Spleen (tissue), 7 donors: ENCODE measurements around the gene MBD1.
"Not testable (repeated sequence)": the region's sequence is repeated elsewhere in the genome, so short reads cannot be mapped to it uniquely, and the experiment has no call there.

Source experiments
- CTCF ChIP-seq, 11 experiments: fragments of 200-600 bp in 7 of 11; fragments of 450-650 bp in 4 of 11; sonication (generic) in 4 of 11; IDR thresholded peaks in 8 of 11; conservative IDR thresholded peaks in 3 of 11; 1 replicate in 7 of 11; 2 replicates in 4 of 11; pipeline versions ENCODE4 v1.4.0 to v1.8.0; 2016 to 2021; ENCODE audit warnings: antibody characterized with exemption in 11 of 11, inconsistent platforms in 4 of 11, mild to moderate bottlenecking in 1 of 11
- POLR2A ChIP-seq, 3 donors: fragments of 450-650 bp; IDR thresholded peaks; one replicate each; pipeline ENCODE4 v1.5.1; 2017; ENCODE audit warnings: antibody characterized with exemption in 3 of 3, mild to moderate bottlenecking in 1 of 3
- donor health status: DM: no; HTN: no; CAD: no; lungs with moderate emphysema.
- donor health status: DM: no; HTN: no; CAD: no.
- donor health status: DM: no; HTN: no; CAD: no.

- TF ChIP-seq CTCF (IDR thresholded peaks at IDR 0.05 in 8 of 11, conservative IDR thresholded peaks at IDR 0.05 in 3 of 11); POLR2A (IDR thresholded peaks at IDR 0.05): not testable (repeated sequence)
These were observed 27.5 kb upstream of the MBD1 start for GRCh38 chr18:50308851-50309250.
